ENCODE results near the gene OR52B2.

OR52B2 gene

DNA sequence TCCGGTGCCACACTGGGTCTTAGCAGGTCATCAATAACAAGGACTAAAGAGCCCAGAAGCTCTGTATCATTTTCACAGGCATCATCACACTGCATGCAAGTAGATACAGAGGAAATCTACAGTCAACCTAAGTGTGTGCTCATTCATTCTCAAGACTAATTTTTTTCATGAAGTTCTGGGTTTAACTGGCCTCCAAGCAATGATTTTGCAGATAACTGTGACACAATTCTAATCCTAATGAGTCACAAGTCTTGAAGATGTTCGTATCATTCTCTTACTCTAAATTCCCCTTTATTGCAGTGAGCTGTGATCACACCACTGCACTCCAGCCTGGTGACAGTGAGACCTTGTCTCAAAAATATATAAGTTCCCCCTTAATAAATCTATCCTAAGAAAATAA is 31.4 kb upstream of the OR52B2 start:
- Histone ChIP-seq H3K27ac (ENCODE audit: low read depth, low read length, poor library complexity, severe bottlenecking) (no peak overlapping the region), H3K9me2 (ENCODE audit: low read depth, low read length) (no peaks in the 10 kb centered on the region), H3K4me1 (ENCODE audit: insufficient read depth, low read length, severe bottlenecking) (no peaks in the 10 kb centered on the region), H3K27me3 (ENCODE audit: insufficient read depth, low read length) (no peaks in the 10 kb centered on the region), H3K9me3 (ENCODE audit: low read length) (no peaks in the 10 kb centered on the region), H3K4me3 (ENCODE audit: low read depth, low read length, poor library complexity, severe bottlenecking) (no peak overlapping the region), H2AFZ (ENCODE audit: low read length) (no peak overlapping the region), H3F3A (ENCODE audit: insufficient read depth, low read length) (no peaks in the 10 kb centered on the region), H3K79me2 (ENCODE audit: insufficient read depth, low read length) (no peaks in the 10 kb centered on the region), H3K36me3 (ENCODE audit: insufficient read depth, low read length) (peaks cover 4% of the 10 kb centered on the region; the same call in 1 of the 2 replicates), H3K9ac (ENCODE audit: low read length) (no peak overlapping the region), H3K4me2 (ENCODE audit: low read length) (no peak overlapping the region), H4K20me1 (ENCODE audit: insufficient read depth, low read length) (no peaks in the 10 kb centered on the region)
- TF ChIP-seq, protein P1, sequence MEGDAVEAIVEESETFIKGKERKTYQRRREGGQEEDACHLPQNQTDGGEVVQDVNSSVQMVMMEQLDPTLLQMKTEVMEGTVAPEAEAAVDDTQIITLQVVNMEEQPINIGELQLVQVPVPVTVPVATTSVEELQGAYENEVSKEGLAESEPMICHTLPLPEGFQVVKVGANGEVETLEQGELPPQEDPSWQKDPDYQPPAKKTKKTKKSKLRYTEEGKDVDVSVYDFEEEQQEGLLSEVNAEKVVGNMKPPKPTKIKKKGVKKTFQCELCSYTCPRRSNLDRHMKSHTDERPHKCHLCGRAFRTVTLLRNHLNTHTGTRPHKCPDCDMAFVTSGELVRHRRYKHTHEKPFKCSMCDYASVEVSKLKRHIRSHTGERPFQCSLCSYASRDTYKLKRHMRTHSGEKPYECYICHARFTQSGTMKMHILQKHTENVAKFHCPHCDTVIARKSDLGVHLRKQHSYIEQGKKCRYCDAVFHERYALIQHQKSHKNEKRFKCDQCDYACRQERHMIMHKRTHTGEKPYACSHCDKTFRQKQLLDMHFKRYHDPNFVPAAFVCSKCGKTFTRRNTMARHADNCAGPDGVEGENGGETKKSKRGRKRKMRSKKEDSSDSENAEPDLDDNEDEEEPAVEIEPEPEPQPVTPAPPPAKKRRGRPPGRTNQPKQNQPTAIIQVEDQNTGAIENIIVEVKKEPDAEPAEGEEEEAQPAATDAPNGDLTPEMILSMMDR (IDR thresholded peaks at IDR 0.05; ENCODE audit: low read length): no peak
- no peak for TF ChIP-seq EZH2 (IDR thresholded peaks at IDR 0.05; ENCODE audit: borderline replicate concordance, low read length)

DNA sequence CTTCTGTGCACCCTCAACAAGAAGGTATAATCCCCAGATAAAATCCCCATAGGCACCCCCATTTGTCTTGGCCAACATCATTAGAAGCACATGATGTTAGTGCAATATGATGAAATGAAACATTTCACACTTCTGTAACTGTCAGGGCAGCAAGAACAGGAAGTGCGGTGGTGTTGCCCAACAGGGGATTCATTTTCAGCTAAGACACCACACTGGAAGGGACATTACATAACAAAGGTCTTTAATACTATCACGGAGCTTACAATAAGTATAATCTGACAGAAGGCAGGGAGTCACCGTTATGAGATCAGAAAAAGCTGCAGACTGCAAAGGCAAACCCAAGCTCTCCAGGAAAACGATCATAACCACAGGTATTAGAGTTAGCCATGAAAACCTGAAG is 30.8 kb upstream of the OR52B2 start:
- Histone ChIP-seq H4K20me1 (ENCODE audit: insufficient read depth, low read length) (no peaks in the 10 kb centered on the region), H3K27ac (ENCODE audit: low read depth, low read length, poor library complexity, severe bottlenecking) (no peak overlapping the region), H3K27me3 (ENCODE audit: insufficient read depth, low read length) (no peaks in the 10 kb centered on the region), H3K79me2 (ENCODE audit: insufficient read depth, low read length) (no peaks in the 10 kb centered on the region), H3F3A (ENCODE audit: insufficient read depth, low read length) (no peaks in the 10 kb centered on the region), H3K9me3 (ENCODE audit: low read length) (no peaks in the 10 kb centered on the region), H3K4me3 (ENCODE audit: low read depth, low read length, poor library complexity, severe bottlenecking) (no peak overlapping the region), H3K4me1 (ENCODE audit: insufficient read depth, low read length, severe bottlenecking) (no peaks in the 10 kb centered on the region), H3K36me3 (ENCODE audit: insufficient read depth, low read length) (no peaks in the 10 kb centered on the region), H3K9me2 (ENCODE audit: low read depth, low read length) (no peaks in the 10 kb centered on the region), H3K4me2 (ENCODE audit: low read length) (no peak overlapping the region), H3K9ac (ENCODE audit: low read length) (no peak overlapping the region), H2AFZ (ENCODE audit: low read length) (no peak overlapping the region)
- TF ChIP-seq EZH2 (IDR thresholded peaks at IDR 0.05; ENCODE audit: borderline replicate concordance, low read length): no peak
- TF ChIP-seq, protein P1 (IDR thresholded peaks at IDR 0.05; ENCODE audit: low read length): no peak

DNA sequence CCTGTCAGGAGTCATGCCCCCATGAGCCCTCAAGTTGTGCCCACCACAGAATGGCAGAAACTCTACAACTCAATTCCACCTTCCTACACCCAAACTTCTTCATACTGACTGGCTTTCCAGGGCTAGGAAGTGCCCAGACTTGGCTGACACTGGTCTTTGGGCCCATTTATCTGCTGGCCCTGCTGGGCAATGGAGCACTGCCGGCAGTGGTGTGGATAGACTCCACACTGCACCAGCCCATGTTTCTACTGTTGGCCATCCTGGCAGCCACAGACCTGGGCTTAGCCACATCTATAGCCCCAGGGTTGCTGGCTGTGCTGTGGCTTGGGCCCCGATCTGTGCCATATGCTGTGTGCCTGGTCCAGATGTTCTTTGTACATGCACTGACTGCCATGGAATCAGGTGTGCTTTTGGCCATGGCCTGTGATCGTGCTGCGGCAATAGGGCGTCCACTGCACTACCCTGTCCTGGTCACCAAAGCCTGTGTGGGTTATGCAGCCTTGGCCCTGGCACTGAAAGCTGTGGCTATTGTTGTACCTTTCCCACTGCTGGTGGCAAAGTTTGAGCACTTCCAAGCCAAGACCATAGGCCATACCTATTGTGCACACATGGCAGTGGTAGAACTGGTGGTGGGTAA is 29.2 kb upstream of the OR52B2 start, which contains the start of gene OR52W1:
Gene OR52W1, plus strand, starts transcription at position 51 of the 637 bp plus-strand sequence. Its CDS starts 0 bp downstream, at position 51.
- Histone ChIP-seq H4K20me1 (ENCODE audit: insufficient read depth, low read length) (no peaks in the 10 kb centered on the region), H3K27ac (ENCODE audit: low read depth, low read length, poor library complexity, severe bottlenecking) (no peak within 1 kb of the TSS), H3K79me2 (ENCODE audit: insufficient read depth, low read length) (no peaks in the 10 kb centered on the region), H3K4me3 (ENCODE audit: low read depth, low read length, poor library complexity, severe bottlenecking) (no peak within 1 kb of the TSS), H3K9me3 (ENCODE audit: low read length) (no peaks in the 10 kb centered on the region), H3K36me3 (ENCODE audit: insufficient read depth, low read length) (no peaks in the 10 kb centered on the region), H3K27me3 (ENCODE audit: insufficient read depth, low read length) (no peaks in the 10 kb centered on the region), H3K9me2 (ENCODE audit: low read depth, low read length) (no peaks in the 10 kb centered on the region), H3K9ac (ENCODE audit: low read length) (no peak within 1 kb of the TSS), H2AFZ (ENCODE audit: low read length) (no peak within 1 kb of the TSS), H3K4me2 (ENCODE audit: low read length) (no peak within 1 kb of the TSS), H3F3A (ENCODE audit: insufficient read depth, low read length) (no peaks in the 10 kb centered on the region), H3K4me1 (ENCODE audit: insufficient read depth, low read length, severe bottlenecking) (no peaks in the 10 kb centered on the region)
- TF ChIP-seq EZH2 (IDR thresholded peaks at IDR 0.05; ENCODE audit: borderline replicate concordance, low read length): no peak
- TF ChIP-seq, protein P1 (IDR thresholded peaks at IDR 0.05; ENCODE audit: low read length): no peak
